Measurements from ENCODE around the gene OSGEPL1.
A peak's percentile ranks its signal among the peaks of the same experiment; 100 is the strongest.

Gene OSGEPL1

DNA sequence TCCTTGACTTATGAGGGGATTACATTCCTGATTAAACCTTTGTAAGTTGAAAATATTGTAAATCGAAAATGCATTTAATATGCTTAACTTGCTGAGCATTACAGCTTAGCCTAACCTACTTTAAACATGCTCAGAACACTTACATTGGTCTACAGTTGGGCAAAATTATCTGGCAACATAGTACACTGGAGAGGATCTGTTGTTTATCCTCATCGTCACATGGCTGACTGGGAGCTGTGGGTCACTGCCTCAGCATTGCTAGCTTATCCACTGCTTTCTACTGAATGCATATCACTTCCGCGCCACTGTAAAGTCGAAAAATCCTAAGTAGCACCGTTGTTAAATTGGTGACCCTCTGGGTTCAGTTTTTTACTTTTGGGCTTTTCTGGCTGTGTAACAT is 35.3 kb upstream of the OSGEPL1 start:
- TF ChIP-seq, protein P1, sequence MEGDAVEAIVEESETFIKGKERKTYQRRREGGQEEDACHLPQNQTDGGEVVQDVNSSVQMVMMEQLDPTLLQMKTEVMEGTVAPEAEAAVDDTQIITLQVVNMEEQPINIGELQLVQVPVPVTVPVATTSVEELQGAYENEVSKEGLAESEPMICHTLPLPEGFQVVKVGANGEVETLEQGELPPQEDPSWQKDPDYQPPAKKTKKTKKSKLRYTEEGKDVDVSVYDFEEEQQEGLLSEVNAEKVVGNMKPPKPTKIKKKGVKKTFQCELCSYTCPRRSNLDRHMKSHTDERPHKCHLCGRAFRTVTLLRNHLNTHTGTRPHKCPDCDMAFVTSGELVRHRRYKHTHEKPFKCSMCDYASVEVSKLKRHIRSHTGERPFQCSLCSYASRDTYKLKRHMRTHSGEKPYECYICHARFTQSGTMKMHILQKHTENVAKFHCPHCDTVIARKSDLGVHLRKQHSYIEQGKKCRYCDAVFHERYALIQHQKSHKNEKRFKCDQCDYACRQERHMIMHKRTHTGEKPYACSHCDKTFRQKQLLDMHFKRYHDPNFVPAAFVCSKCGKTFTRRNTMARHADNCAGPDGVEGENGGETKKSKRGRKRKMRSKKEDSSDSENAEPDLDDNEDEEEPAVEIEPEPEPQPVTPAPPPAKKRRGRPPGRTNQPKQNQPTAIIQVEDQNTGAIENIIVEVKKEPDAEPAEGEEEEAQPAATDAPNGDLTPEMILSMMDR (IDR thresholded peaks at IDR 0.05; ENCODE audit: control insufficient read depth, insufficient read depth, low read depth, low read length, missing control alignments): no peak
- no peak for DNase-seq (ENCODE audit: low read depth)
- H3K4me3 ChIP-seq (ENCODE audit: control insufficient read depth, low read depth, low read length): no peak overlapping the region

- TF ChIP-seq, protein P1 (IDR thresholded peaks at IDR 0.05; ENCODE audit: control insufficient read depth, insufficient read depth, low read depth, low read length, missing control alignments): no peak
- no peak overlapping the region for H3K4me3 ChIP-seq (ENCODE audit: control insufficient read depth, low read depth, low read length)
- no peak for DNase-seq (ENCODE audit: low read depth)
Observed at GRCh38 chr2:189794310-189794709, 31.7 kb upstream of the OSGEPL1 start.

- TF ChIP-seq, protein P1 (IDR thresholded peaks at IDR 0.05; ENCODE audit: control insufficient read depth, insufficient read depth, low read depth, low read length, missing control alignments): no peak
- H3K4me3 ChIP-seq (ENCODE audit: control insufficient read depth, low read depth, low read length): no peak overlapping the region
- no peak for DNase-seq (ENCODE audit: low read depth)
Observed at GRCh38 chr2:189791338-189792042, 28.9 kb upstream of the OSGEPL1 start.

DNA sequence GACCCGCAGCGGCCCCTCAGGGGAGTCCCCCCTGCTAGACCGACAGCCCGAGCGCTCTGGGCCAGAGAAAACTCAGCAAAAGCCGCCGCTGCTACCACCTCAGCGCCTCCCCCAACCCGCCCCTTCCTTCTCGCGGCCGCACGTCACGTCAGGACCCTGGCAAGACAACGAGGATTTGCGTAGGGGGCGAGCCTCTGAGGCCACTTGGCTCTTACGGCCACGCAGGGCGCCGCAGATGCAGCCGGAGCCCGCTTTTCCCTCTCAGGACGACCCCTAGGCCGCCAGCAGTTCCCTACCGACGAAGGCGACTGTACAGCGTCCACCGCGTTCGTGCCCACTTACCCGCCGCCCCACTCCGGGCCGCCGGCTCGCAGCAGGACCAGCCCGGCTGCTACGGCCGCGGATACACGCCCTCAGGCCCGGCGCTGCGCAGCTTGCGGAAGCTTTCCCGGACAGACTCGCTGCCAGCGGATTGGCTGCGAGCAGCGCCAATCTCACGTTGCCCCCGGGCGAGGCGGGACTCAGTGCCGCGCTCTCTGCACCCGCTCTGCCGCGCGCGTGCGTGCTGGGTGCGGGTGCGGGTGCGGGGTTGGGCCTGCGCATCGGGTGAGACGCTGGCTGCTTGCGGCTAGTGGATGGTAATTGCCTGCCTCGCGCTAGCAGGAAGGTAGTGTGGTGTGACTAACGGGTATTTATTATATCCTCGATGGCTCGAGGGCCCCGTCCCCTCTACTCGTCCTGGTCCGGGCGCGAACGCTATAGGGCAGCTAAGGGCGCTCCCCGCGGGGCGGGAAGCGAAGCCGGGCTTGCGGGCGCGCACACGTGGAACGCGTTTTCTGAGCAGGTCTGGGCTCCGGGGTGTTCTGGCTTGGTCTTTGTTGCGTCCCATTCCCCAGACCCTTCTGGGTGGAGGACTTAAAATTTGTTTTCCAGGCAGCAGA is 21.6 kb upstream of the OSGEPL1 start, which contains the start of the genes ORMDL1 and PMS1:
ORMDL1 (minus strand) TSS at position 413 of the 941 bp plus-strand sequence. CDS start 1,744 bp downstream, outside the sequence.
PMS1 (plus strand) TSS at position 524 of the 941 bp plus-strand sequence. CDS start 7,360 bp downstream, outside the sequence.
- TF ChIP-seq, protein P1 (IDR thresholded peaks at IDR 0.05; ENCODE audit: control insufficient read depth, insufficient read depth, low read depth, low read length, missing control alignments): no peak
- DNase-seq (ENCODE audit: low read depth): peak; percentile 82
- H3K4me3 ChIP-seq (ENCODE audit: control insufficient read depth, low read depth, low read length): peak within 1 kb of the TSS; percentile 88

DNA sequence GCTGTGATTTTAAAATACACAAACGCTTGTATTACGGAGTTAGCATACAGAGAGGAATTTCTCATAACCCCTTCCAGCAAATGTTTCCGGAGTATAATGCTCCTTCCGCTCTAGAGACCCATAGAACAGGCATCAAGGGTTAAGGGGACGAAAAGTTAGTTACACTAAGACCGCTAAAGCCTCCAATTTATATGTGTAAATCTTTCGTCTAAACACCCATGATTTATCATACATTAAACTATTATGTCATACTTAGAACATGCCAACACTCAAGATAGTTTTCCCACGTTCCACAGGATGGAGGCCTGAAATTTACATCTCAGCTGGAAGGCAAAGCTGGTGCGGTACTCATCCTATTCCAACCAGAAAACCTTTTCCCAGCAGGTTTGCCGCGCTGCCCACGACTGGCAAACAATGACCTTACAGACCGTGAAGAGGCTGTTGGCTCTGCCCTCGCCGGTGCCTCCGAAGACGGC is 20.9 kb upstream of the OSGEPL1 start:
- TF ChIP-seq, protein P1 (IDR thresholded peaks at IDR 0.05; ENCODE audit: control insufficient read depth, insufficient read depth, low read depth, low read length, missing control alignments): no peak
- no peak for DNase-seq (ENCODE audit: low read depth)
- peak overlapping the region; percentile 88 for H3K4me3 ChIP-seq (ENCODE audit: control insufficient read depth, low read depth, low read length)

DNA sequence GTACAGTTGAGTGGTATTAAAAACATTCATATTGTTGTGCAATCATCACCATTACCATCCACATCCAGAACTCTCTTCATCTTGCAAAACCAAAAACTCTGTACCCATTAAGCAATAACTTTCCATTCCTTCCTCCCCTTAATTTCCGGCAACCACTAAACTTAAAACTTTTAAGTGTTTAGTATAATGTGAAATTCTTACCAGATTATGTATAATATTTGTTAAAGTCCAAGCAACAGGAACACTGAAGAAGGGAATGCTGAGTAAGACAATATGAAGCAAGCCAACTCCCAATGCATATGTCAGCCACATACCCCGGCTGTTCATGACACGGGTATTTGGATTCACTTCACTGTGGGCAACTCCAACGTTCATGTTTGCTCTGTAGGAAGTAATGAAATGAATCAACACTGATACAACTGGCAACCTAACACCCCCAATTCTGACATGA is 19.7 kb upstream of the OSGEPL1 start:
- peak overlapping the region; percentile 6 for H3K4me3 ChIP-seq (ENCODE audit: control insufficient read depth, low read depth, low read length)
- peak; percentile 33 for DNase-seq (ENCODE audit: low read depth)
- TF ChIP-seq, protein P1 (IDR thresholded peaks at IDR 0.05; ENCODE audit: control insufficient read depth, insufficient read depth, low read depth, low read length, missing control alignments): no peak

Data from AG09309 (cell line).